DMS153 (cell line): ENCODE measurements around the gene SORBS2.
"Not testable (repeated sequence)": the region's sequence is repeated elsewhere in the genome, so short reads cannot be mapped to it uniquely, and the experiment has no call there.

Source experiments
- DNase-seq: peaks from one replicate; lab custom pipeline; 2025; lab: John Stamatoyannopoulos, UW

SORBS2 gene

DNA sequence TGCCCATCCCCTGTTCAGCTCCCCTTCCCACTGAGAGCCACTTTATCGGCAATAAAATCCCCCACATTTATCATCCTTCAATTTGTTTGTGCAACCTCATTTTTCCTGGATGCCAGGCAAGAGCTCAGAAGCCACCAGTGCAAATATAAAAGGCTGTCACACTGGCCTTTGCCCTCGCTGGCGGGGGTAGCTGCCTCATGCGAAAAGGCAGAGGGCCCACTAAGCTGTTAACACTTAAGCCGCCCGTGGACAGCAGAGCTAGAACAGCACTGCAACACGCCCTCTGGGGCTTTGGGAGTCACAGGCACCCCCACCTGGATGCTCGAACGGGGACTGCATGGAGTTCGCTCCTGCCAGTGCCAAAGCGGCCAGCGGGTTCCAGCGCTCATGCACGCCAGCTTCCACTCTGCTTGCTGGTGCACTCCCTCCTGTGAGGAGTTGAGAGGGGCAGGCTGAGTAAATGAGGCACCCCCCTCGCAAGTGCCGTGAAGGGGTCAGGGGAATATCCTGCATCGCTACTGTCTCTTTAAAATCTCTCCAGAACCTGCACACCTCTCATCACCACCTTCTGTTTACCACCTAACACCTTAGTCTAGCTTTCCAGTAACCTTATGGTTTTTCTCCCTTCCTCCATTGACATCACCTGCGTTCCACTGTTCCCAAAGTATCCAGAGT is 99.5 kb downstream of the SORBS2 start:
- no peak for DNase-seq

DNA sequence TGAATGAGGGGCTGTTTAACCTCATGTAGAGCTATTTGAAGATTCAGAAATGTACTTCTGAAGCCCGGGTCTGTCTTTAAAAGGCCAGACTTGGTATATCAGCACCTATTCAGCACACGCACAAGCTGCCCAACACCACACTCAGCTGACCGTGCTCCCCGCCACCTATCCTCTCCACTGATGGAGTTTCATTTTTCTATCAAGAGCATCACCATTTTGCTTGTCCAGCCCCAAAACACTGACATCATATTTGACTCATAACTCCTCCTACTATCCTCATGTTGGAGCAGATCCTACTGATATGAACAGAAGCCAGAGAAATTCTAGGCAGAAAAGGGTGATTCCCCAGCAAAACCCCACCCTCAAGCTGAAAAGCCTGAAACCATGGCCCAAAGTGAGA is 100.3 kb downstream of the SORBS2 start:
- no peak for DNase-seq

DNA sequence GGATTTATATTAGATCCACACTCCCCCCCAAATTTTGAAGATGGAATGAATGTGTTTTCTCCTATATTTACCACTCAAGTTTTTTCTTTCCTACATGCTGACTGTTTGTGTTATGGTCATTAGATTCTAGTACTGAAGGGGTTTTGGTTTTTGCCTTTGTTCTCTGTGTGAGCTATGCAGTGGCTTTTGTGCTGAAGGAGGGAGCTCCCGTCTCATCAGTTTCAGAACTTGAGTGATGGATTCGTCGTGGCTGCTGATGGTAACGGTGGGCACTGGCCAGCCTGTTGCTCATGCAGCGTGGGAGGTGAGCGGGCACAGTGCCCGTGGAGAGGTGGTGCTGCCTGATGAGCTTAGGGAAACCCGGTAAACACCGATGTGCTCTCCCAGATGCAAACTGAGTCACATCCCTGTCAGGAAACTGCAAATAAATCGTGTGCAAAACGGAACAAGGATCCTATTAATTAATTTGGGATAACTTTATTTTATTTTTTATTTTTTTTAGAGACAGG is 101.5 kb downstream of the SORBS2 start:
- no peak for DNase-seq

DNA sequence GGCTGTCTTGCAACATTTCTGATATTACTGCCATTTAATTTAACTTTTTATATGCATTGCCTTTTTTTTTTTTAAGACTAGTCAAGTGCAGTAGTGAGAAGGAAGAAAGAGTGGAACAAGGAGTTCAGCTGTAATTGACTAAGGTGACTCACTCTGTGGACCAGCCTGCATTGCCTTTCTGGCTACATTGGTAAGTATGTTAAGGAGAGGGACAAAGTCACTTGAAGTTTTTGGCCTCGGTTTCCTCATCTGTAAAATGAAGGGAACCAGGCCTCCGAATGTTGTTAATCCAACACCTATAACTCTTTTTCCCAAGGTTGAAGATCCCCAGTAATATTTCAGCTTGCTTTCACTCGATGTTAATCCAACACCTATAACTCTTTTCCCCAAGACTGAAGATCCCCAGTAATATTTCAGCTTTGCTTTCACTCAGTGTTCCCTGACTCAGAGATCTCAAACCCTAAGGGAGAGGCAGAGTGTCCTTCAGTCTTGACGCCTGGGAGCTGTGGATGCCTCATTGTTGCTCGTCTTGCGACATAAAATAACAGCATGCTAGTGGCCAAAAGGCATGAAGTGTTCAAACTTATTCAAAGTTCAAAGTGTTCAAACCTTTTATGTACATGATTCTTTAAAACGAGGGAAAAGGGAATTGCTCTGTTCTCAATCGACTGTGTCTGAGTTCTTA is 102.0 kb downstream of the SORBS2 start:
- DNase-seq, result no peak

DNA sequence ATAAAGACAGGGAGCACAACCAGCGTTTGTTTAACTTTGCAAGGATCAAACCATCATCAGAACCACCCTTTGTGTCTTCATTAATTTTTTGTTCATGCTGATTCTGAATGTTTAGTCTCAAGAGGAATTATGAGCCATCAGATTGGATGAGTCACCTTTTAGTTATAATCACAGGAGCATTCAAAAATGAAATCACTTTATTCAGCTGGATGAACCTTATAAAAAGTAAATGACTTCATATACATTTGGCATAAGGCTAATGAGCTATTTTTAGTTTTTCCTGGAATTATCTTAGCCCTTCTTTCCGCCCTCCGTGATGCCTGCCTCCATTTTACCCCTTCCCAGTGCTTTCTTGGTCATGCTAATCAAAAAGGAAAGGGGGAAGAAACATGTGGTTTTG is 103.6 kb downstream of the SORBS2 start:
- DNase-seq, result no peak

DNA sequence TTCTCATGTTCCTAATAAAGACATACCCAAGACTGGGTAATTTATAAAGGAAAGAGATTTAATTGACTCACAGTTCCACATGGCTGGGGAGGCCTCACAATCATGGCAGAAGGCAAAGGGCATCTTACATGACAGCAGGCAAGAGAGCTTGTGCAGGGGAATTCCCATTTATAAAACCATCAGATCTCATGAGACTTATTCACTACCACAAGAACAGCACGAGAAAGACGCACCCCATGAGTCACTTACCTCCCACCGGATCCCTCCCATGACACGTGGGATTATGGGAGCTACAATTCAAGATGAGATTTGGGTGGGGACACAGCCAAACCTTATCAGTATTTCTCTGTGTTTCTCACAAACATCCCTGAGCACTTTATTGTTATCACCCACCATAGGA is 104.4 kb downstream of the SORBS2 start:
- DNase-seq, result not testable (repeated sequence)

DNA sequence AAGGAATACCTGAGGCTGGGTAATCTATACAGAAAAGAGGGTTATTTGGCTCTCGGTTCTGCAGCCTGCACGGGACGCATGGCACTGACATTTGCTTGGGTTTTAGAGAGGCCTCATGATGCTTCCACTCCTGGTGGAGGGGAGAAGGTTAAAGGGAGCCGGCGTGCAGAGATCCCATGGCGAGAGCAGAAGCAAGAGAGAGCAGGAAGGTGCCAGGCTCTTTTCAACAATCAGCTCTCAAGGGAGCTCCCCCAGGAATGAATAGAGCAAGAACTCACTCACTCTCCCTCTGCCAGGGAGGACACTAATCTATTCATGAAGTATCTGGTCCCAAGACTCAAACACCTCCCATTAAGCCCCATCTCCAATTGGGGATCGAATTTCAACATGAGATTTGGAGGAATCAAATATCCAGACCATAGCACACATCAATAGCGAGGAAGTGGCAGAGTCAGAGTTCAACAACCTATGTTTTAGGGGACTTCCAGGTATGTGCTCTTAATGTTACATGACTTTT is 109.8 kb downstream of the SORBS2 start:
- DNase-seq, result no peak

DNA sequence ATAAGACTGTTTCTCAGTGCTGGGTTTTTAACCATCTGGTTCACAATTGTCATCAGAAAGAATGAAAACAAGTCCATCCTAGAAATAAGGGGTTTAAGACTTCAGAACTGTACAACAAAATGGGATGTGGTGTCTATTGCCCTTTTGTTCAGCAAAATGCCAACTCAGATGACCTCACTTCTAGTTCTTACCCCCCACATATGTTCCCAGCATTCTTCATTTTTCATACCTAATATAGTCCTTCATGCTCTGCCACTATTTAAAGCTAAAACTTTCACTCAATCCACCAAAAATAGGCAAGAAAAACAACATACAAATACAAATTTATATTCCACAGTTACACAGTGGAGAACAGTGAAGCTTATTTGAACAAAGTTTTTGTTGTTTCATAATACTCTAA is 111.4 kb downstream of the SORBS2 start:
- no peak for DNase-seq

DNA sequence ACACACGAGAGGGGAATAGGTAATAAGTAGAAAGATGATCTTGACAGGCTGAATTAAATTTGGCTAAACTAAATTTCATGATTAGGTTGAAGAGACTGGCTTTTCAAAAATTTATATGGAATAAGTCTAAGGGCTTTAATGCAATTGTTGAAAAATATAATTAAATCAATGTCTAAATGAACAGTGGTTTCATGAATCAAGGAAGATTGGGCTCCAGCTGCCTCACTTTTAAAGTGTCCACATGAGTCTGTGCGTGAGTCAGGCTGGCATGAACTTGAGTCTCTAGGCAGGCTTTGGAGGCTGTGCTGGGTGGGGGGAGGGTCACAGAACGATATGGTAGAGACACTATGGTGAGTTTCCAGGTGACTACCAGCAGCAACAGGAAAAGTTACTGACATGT is 111.9 kb downstream of the SORBS2 start:
- no peak for DNase-seq

DNA sequence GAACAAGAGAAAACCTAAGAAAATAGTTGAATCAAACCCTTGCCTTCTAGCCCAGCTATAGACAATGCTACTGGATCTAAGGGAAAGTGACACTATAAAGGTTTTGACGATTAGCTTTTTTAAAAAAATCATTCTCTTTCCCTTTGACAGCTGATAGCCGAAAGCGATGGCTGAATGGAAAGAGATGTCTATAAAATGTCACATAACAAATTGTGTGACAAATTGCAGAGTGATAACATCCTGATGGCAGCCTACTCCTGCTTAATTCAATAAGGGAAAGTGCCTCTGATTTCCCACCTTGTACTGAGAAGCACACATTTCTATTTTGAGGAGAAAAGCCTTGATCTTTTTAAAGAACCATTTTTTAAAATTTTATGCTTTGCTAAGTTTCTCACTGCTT is 114.5 kb downstream of the SORBS2 start:
- no peak for DNase-seq

DNA sequence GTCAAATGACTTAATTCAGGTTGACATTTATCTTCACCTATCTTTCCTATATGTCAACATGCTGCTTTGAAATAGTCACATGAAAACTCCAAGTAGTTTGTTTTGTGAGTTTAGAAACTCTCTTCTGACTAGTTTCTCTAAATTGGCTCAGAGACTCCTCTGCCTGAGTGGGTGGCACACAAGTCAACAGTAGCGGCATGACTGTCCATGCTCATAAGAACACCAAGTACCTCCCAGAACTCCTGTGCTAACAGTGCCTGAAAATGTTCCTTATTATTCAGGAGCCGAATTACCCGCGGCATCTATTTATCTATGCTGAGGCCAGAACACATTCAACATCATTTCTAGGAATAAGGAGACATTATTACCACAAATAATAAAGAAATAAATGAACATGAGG is 116.3 kb downstream of the SORBS2 start:
- DNase-seq, result no peak

DNA sequence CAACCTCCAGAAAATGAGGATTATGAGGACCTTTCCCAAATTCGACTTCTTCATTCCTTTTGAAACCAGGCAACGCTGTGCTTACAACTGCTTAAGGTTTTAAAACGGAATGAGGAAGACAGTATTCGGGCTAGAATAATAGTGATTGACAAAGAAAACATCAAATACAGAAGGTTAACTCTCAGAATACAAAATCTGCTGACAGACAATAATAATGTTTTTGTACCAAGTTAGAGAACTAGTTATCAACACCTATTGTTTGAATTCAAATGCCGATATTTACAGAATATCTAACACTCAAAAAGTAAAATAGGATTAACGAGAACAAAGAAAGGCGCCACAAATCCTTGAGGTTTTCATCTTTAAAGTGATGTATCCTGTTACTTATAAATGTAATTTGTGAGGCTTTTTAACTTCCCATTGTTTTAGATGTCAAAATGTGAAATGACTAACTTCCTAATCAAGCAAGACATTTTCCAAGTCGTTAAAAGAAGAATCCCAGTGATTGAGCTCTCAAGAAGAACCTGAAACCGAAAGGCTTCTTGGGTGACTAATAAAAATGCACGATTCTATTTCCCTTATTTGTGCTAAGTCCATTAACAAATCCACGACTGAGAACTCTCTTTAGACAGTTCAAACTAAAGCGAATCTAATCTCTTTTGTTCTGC is 118.3 kb downstream of the SORBS2 start:
- no peak for DNase-seq

DNA sequence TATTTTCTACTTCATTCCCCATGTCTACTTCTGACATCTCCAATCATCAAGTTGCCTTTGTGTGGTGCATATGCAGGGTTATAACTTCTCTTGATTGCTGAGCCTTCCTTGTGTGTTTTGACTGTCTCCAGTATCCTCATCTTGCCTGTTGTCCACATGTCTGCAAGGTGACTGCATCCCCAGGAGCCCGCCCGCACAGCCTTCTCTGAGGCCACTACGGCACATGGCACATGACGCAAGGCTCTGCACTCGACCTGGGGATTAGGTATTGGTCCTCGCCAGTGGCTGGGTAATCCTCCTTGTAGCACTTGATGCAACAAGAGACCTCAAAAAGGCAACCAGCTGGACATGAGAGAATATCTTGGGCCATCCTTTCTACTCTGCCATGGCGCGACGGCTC is 122.6 kb downstream of the SORBS2 start:
- DNase-seq, result no peak

DNA sequence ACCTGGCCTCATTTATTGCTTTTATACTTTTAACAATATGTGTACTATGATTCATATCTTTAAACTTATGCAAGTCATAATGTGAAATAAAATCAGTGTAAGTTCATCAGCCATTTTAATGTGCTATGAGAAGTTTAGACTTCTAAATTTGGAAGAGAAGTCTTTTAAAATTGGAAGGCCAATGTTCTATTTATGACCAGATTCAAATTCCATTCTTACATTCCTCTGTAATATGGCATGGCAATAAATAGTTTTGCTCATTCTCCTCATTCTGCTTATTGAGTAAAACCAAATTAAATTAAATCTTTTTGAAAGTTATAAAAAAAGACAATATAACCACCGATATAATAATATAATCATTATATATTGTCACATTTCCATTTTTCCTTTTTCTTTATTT is 126.2 kb downstream of the SORBS2 start:
- no peak for DNase-seq

DNA sequence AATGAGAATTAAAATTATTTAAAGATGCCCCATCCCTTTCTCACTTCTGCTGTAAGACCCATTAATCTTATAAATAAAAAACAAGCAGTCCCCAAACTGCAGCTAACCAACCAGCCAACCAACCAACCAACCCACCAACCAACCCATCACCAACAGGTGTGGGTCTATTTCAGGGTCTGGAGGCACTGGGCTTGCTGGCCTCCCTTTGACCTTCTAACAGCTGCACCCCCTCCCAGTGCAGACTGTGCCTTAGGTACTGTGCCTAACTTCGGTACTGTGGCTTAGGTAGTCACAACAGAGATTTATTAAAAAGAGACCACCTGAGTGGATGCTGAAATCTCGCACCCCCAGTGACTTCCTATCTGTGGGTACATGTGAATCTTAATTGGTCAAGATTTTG is 128.1 kb downstream of the SORBS2 start:
- no peak for DNase-seq

DNA sequence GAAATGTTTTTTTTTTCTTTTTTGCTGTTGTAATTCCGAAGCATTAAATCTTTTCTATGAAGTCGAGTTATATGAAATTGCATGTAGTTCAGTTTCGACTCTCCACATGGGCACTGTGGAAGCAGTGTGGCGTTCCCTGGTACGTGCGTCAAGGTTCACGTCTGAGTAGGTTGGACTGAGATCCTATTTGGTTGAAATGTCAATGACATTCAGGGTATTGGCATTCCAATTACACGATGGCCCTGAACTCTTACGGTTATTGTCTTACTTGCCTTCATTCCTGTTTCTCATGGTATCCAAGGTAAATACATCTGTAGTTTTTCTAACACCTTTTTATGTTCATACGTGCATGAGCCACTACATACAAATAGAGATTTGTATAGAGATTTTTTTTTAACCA is 128.8 kb downstream of the SORBS2 start:
- DNase-seq, result no peak

DNA sequence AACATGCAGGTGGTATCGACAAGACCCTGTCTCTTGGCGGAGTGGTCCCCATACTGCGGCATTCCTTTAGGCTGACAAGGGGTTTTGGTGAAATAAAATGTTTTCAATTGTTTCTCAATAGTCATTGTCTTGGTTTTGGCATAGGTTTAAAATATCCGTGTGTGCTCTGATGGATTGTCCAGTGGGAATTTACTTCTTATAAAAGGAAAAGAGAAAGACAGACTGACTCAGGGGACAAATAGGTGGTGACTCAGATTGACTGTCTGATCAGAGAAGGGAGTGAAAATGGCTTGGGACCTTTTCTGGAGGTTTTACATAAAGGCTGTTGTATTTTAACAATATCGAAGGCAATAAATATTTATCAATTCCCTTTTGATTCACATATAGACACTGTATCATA is 129.8 kb downstream of the SORBS2 start:
- no peak for DNase-seq

DNA sequence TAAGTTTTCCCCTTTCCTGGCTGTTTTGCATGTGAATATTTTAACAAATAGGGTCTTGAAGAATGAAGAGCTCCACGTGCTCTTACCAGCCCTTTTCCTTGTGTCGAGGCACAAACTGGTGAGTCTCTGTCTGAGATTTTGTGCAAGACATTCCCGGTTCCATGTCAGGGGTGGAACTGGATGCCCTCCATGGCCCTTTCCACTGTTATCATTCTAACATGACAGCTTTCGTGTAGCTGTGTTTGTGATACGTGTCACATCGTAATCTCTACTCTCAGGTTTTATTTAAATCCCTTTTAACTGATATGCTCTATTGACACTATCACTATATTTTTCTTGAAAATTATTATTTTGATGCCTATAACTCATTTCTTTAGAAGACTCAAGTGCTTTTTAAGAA is 130.4 kb downstream of the SORBS2 start:
- DNase-seq, result no peak

DNA sequence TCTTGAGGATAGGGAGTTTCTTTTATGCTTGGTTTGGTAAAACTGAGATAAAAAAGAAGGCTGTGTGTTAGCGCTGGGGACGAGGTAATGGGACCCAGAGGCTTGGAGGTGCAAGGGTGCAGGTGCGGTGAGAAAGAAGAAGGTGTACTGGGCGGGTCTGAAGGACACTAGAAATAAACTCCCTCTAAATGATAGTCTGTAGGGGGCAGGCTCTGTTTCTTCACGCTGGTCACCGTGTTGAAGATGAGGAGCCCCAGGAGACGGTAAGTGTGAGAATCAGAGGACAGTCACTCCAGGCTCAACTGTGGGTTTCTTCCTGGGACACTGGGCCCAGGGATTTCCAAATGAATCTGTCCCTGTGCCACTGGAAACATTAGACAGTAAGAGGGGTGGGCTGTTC is 131.4 kb downstream of the SORBS2 start:
- no peak for DNase-seq

DNA sequence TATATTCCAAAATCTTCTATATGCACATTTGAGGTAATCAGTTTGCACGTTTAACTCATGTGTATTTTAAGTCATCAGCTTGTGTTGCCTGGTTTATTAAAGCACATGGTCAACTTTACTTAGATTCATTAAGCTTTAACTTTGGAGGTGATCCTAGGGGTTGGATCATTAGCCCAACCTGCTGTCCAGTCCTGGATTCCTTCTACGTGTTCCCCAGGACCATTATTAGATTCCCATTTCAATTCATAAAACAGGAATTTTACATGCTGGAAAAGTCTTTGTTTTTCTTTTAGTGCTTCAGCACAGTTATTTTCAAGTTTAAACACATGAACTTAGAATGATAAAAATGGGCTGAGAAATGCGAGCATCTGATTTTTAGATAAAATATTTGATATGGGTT is 132.5 kb downstream of the SORBS2 start:
- no peak for DNase-seq

DNA sequence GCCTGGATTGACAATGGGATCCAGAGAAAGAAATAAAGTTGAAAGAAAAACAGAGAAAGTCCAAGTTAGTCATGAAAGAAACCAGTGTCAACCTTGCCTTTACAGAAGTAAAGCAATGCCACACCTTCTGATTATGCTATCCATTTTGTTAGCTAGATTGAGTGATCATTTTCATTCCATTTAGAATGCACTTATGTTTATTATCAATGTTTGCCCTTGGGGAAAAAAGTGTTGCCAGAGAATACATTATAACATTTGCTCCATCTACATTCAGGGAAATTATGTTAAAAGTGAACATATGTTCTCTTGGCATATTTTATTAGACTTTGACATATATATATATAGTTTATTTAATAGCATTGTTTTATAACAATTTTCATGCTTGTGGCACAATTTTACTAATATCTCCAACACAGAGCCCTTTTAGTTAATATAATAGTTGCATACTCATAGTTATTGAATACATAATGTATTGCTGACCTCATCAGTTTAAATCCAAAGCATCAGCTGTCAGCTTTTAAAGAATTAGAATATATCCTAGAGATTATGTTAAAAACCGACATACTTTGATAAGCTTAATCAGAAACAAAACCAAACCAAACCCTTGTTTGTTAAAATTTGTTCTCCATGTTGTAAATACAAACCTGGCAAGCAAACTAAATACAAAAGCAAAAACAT is 134.2 kb downstream of the SORBS2 start:
- no peak for DNase-seq

DNA sequence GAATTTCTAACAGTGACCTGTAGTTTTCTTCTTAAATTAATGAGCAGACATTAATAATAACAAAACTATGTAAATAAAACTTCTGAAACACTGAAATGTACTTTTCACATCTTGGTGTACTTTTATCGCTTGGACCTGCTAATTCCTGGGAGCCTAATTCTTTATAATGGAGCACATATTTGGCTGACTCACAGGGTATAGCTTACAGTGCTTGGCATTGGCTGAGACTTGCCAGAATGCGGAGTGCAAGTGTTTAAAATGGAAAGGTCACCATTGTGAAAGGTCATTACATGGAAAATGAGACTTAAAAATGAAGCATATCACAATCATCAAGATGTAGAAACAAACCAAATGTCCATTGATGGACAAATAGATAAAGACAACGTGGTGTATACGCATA is 139.4 kb downstream of the SORBS2 start:
- no peak for DNase-seq

DNA sequence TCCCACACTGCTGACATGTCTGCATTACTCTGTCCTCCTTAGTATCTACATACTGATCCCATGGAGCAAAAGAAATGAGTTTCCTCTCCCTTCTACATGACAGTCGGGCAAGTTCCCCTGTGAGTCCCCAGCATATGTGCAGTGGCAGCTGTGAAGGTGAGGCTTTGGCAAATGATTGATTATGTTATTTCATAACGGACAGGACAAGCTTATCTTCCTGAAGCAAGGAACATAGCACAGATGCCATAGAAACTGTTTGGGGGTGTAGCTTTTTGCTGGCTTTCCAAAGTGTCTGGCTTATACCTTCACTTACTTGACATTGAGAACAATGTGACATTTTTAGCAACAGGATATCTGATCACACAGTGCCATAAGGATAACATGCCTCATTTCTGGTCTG is 139.8 kb downstream of the SORBS2 start:
- no peak for DNase-seq
